HG03039 (cell line): ENCODE data around the gene ARID4A.
"Not testable (repeated sequence)": the region's sequence is repeated elsewhere in the genome, so short reads cannot be mapped to it uniquely, and the experiment has no call there.

Experiments used
- ATAC-seq: cut with Tn5 transposase; IDR thresholded peaks from one replicate; pipeline ENCODE4 v1.9.1; 2021; ENCODE audit warnings: mild to moderate bottlenecking, moderate library complexity; ENCODE audit not compliant: unreplicated experiment

ARID4A gene

GRCh38 chr14:58292187-58292586 lies 6.2 kb upstream of the ARID4A start:
- no peak for ATAC-seq

GRCh38 chr14:58294201-58294600 lies 4.2 kb upstream of the ARID4A start:
- ATAC-seq = no peak

GRCh38 chr14:58296726-58297125 lies 1.6 kb upstream of the ARID4A start:
- no peak for ATAC-seq

GRCh38 chr14:58297412-58297761 lies 968 bp upstream of the ARID4A start:
- ATAC-seq = peak; percentile 0

- ATAC-seq = peak; percentile 78
These were observed 436 bp upstream of the ARID4A start for GRCh38 chr14:58297762-58298476.

- no peak for ATAC-seq
These were observed 1.3 kb downstream of the ARID4A start for GRCh38 chr14:58299401-58300330.

GRCh38 chr14:58301416-58301815 lies 3.1 kb downstream of the ARID4A start:
- ATAC-seq = no peak

GRCh38 chr14:58305730-58306129 lies 7.4 kb downstream of the ARID4A start:
- no peak for ATAC-seq

GRCh38 chr14:58307597-58308316 lies 9.4 kb downstream of the ARID4A start:
- no peak for ATAC-seq

GRCh38 chr14:58309086-58309485 lies 10.7 kb downstream of the ARID4A start:
- no peak for ATAC-seq

- no peak for ATAC-seq
These were observed 15.3 kb downstream of the ARID4A start for GRCh38 chr14:58313699-58314098.

GRCh38 chr14:58315606-58316005 lies 17.3 kb downstream of the ARID4A start:
- ATAC-seq = no peak

GRCh38 chr14:58327019-58327418 lies 28.7 kb downstream of the ARID4A start:
- no peak for ATAC-seq

- ATAC-seq = peak; percentile 88
These were observed 32.8 kb downstream of the ARID4A start for GRCh38 chr14:58331111-58331510.

- no peak for ATAC-seq
These were observed 34.2 kb downstream of the ARID4A start for GRCh38 chr14:58332561-58332960.

- ATAC-seq = not testable (repeated sequence)
These were observed 41.3 kb downstream of the ARID4A start for GRCh38 chr14:58339666-58340065.

- no peak for ATAC-seq
These were observed 42.9 kb downstream of the ARID4A start for GRCh38 chr14:58341152-58341748.

GRCh38 chr14:58343535-58343934 lies 45.2 kb downstream of the ARID4A start:
- not testable (repeated sequence) for ATAC-seq

- ATAC-seq = no peak
These were observed 55.4 kb downstream of the ARID4A start for GRCh38 chr14:58353516-58354299.

GRCh38 chr14:58354808-58355207 lies 56.5 kb downstream of the ARID4A start:
- no peak for ATAC-seq
